NB4 (cell line): ENCODE data around the gene ZNF175.

Experiments
- DNase-seq: peaks from one replicate; pipeline ENCODE4 v3.0.0; 2010; ENCODE audit warnings: low read depth
- H3K4me3 ChIP-seq: one replicate; pipeline ENCODE4 v1.5.1; 2011; ENCODE audit warnings: mild to moderate bottlenecking, low read depth, low read length, moderate library complexity
- CTCF ChIP-seq: IDR thresholded peaks from one replicate; pipeline ENCODE4 v1.5.1; 2012; ENCODE audit warnings: low read depth, low read length
- MAX ChIP-seq: IDR thresholded peaks from 2 replicates; pipeline ENCODE4 v1.6.1; 2011; ENCODE audit warnings: low read depth, low read length
- MYC ChIP-seq: IDR thresholded peaks from 2 replicates; pipeline ENCODE4 v1.6.1; 2011; ENCODE audit warnings: low read depth, low read length
- POLR2A ChIP-seq: IDR thresholded peaks from 2 replicates; pipeline ENCODE4 v1.6.1; 2011; ENCODE audit warnings: mild to moderate bottlenecking; ENCODE audit not compliant: insufficient read length; ENCODE audit errors: extremely low read depth

ZNF175 gene

GRCh38 chr19:51552608-51552995 lies 18.5 kb upstream of the ZNF175 start:
- DNase-seq, result no peak
- TF ChIP-seq MYC (no peak), CTCF (no peak), MAX (no peak), POLR2A (no peak)
- no peak overlapping the region for H3K4me3 ChIP-seq

- DNase-seq, result peak; percentile 79
- no peak overlapping the region for H3K4me3 ChIP-seq
- TF ChIP-seq MYC, result no peak
- TF ChIP-seq CTCF, result no peak
- peak; percentile 42; the same call in 1 of the 2 replicates for TF ChIP-seq MAX
- TF ChIP-seq POLR2A, result no peak
Measured at GRCh38 chr19:51552996-51553725, 17.9 kb upstream of the ZNF175 start.

- no peak overlapping the region for H3K4me3 ChIP-seq
- DNase-seq, result no peak
- TF ChIP-seq MAX, result no peak
- no peak for TF ChIP-seq POLR2A
Measured at GRCh38 chr19:51559240-51559639, 11.8 kb upstream of the ZNF175 start.

- TF ChIP-seq CTCF (no peak), MAX (no peak), MYC (no peak), POLR2A (no peak)
- DNase-seq, result no peak
- no peak overlapping the region for H3K4me3 ChIP-seq
Measured at GRCh38 chr19:51560339-51560738, 10.7 kb upstream of the ZNF175 start.

GRCh38 chr19:51564791-51565190 lies 6.3 kb upstream of the ZNF175 start:
- TF ChIP-seq MAX (peak; percentile 35; the same call in 1 of the 2 replicates), CTCF (peak; percentile 68), POLR2A (no peak), MYC (no peak)
- peak overlapping the region; percentile 39 for H3K4me3 ChIP-seq
- peak; percentile 91 for DNase-seq

GRCh38 chr19:51565583-51565982 lies 5.5 kb upstream of the ZNF175 start:
- peak; percentile 95 for DNase-seq
- no peak for TF ChIP-seq POLR2A
- TF ChIP-seq CTCF, result no peak
- no peak for TF ChIP-seq MYC
- no peak for TF ChIP-seq MAX
- H3K4me3 ChIP-seq, result peak overlapping the region; percentile 2
